Mucosa of gallbladder (tissue), 1 donor: Measurements from ENCODE around the gene USP11. TPM values are rescaled to one million over a fixed set of nuclear protein-coding genes. Genes with fewer than 3 reads are reported as not detected.

Experiments
- DNase-seq: peaks from one replicate; pipeline ENCODE4 v3.0.0-alpha.2; 2020; ENCODE audit warnings: low spot score
- total RNA-seq: library from RNA; stranded (reverse); gene quantifications from one replicate; pipeline ENCODE4 v1.2.1, GENCODE V29; 2021
- donor health status: DM: no; HTN: no; CAD: no.

Gene USP11
- total RNA-seq, 1 donor from 2014 or later = 59.0 TPM

GRCh38 chrX:47202877-47203276 is 29.9 kb upstream of the USP11 start:
- no peak for DNase-seq

- no peak for DNase-seq
Observed at GRCh38 chrX:47204970-47205369, 27.8 kb upstream of the USP11 start.

DNA sequence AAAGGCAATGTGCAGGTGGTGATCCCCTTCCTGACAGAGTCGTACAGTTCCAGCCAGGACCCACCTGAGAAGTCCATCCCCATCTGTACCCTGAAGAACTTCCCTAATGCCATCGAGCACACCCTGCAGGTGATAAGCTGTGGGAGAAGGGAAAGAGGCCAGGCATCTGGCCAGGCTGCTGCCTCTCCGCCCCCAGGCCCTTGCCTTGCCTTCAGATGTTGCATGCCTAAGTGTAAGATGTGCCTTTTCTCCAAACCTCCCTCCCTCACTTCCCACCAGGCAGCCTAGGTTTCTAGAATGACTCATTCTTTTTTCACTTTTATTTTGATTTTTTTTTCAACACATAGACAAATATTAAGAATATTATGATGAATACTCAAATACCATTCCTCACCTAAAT is 26.5 kb upstream of the USP11 start:
- DNase-seq = no peak

GRCh38 chrX:47208108-47208507 is 24.7 kb upstream of the USP11 start:
- no peak for DNase-seq

DNA sequence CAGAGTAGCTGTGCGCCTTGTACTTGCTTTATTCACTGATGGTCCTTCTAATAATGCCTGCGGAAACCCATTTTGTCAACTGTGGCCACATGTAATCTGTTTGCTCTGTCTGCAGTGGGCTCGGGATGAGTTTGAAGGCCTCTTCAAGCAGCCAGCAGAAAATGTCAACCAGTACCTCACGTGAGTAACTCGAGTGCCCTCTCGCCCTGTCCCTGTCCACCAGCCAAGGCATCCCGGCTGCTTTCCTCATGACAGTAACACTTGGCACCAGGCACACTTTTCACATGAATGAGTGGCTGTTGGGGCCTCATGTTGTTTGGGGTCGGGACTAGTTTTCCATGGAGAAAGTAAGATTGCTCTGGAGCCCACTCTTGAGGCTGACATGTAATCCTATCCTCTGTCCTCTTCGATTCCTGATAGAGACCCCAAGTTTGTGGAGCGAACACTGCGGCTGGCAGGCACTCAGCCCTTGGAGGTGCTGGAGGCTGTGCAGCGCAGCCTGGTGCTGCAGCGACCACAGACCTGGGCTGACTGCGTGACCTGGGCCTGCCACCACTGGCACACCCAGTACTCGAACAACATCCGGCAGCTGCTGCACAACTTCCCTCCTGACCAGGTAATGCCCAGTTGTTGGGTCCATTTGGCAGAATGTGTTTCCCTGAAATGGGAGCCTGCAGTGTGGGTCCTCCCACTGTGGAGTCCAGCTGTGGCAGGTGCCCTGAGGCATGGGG is 23.1 kb upstream of the USP11 start:
- no peak for DNase-seq

- DNase-seq = no peak
Observed at GRCh38 chrX:47210661-47211425, 22.0 kb upstream of the USP11 start.

- DNase-seq = no peak
Observed at GRCh38 chrX:47212381-47213293, 20.2 kb upstream of the USP11 start.

GRCh38 chrX:47214435-47215077 is 18.3 kb upstream of the USP11 start:
- DNase-seq = no peak

GRCh38 chrX:47215291-47215900 is 17.4 kb upstream of the USP11 start:
- no peak for DNase-seq

DNA sequence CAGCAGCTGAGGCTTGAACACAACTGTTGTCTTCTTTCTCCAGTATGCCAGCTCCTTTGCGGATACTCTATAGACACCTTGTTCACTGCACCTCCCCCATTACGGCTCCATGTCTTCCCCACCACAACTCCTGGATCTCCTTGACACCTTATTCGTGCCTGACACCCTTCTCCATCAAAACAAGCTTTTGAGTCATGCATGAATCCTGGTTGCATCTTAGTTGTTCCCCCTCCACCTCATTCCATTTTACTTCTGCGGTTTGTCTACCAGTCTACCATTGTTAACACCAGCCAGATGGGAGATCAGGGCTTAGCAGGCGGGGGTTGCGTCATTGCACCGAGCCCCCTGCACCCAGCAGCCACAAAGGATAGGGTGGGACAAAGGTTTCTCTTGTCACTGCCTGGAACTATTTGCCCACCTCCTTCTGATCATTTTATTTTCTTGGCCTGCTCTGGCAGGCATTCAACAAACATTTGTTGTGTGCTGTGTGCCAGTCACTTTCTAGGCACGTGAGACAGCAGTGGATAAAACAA is 16.4 kb upstream of the USP11 start:
- no peak for DNase-seq

DNA sequence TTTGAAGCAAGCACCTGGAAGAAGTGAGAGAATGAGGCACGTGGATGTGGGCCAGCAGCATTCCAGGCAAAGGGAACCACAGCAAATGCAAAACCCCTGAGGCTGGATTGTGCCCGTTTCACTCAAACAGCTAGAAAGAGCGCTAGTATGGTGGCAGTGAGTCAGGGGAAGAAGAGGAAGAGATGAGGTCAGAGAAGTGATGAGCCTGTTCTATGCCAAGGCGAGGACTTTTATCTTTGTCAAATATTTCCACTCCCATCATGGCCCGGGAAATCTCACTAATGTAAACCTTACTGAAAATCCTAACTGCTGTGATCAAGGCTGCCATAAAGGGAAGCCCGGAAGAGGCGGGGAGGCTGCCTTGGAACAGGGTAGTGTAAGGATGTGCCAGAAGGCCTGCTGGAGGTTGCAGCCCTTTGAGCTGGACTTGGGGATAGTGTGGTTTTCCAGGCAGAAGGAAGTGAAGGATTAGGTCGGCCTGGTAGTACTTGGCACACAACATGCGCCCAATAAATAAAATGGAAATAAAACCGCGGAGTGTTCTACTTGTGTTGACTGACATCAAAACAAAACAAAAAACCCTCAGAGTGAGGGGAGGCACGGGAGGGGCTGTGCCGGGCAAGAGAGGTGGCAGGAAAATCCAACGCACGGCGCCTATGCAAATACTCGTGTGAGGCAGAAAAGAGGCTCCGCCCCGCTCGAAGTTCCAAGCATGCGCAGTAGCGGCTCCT is 15.5 kb upstream of the USP11 start:
- DNase-seq = no peak

DNA sequence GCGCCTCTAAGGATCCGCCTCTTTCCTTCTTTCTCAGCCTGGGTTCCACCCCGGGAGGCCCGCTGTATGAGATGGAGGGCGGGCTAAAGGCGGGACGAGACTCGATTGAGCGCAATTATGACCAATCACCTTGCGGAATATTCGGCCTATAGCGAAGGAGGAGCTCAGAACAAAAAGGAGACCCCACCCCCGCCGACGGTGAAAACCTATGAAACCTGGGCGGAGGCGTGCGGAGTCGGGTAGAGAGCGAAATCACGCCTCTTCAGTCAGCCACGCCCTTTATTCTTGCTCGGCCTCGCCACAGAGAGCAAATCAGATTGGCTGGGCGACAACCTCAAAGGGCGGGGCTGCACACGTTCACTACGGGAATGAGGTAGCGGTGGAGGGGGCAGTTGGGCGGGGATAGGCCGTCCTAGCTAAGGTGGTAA is 14.9 kb upstream of the USP11 start:
- peak; percentile 99 for DNase-seq

DNA sequence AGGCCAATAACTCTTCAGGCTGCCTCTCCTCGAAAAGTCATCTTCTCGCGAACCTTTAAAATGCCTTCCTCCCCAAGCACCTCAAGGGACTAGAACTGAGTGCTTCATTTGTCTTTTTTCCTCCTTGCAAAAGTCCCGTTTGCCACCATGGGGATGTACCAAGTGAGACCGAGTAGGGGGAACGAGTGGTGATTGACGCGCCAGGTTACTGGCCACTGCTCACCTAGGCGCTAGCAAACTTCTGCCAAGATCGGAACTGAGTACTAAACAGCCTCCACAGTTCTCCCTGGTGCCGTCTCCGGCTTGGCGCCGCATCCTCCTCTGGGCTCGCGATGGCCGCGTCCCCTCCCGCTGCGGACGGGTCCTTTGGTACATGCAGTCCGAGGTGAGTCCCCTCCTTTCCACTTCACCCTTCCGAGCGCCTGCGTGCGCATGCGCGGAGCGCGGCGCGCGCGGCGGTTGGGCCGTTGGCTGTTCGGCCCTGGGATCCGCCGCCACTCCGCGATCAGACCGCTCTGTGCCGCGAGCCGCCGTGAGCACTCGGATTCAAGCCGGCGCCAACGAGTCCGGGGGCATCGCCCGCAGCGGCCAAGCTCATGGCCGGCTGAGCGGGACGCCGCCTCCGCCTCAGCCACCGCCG is 14.4 kb upstream of the USP11 start, which contains the start of gene CDK16:
Gene CDK16 (plus strand): TSS at position 402 of the 640 bp plus-strand sequence. CDS start 4,877 bp downstream, outside the sequence.
- peak; percentile 83 for DNase-seq

- no peak for DNase-seq
Observed at GRCh38 chrX:47218920-47219815, 13.6 kb upstream of the USP11 start.

DNA sequence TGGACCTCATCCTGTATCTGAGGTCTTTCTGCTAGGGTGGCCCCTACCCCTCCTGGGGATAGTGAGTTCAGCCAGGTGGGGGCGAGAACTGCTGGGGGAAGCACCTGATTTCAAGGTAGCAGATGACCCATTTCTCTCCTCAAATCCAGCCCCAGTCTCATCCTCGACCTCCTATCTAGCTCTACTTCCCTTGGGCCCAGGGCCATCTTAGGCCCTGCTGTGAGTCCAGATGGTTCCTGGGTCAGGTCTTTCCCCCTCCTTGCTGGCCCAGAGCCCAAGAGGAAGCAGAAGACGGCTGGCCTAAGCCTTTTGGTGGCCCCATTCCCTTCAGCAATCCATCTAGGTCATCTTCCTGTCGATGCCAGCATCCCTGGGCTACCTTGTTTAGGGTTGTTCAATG is 11.1 kb upstream of the USP11 start:
- no peak for DNase-seq

GRCh38 chrX:47222751-47223350 is 10.0 kb upstream of the USP11 start:
- no peak for DNase-seq

GRCh38 chrX:47223476-47224250 is 9.1 kb upstream of the USP11 start:
- no peak for DNase-seq
